SU-DHL-6 (cell line): ENCODE results near the gene ANXA4.

Experiments
- CTCF ChIP-seq: fragments of 200-600 bp; sonication (generic); IDR thresholded peaks from one replicate; pipeline ENCODE4 v1.5.1; 2017; ENCODE audit warnings: antibody characterized with exemption, mild to moderate bottlenecking, low read length, moderate library complexity; ENCODE audit not compliant: insufficient read depth, poor library complexity, severe bottlenecking
- EZH2phosphoT487 ChIP-seq: fragments of 200-600 bp; sonication (generic), shearing (Covaris generic); conservative IDR thresholded peaks from 2 replicates; pipeline ENCODE4 v1.6.1; 2018; ENCODE audit warnings: mild to moderate bottlenecking, antibody characterized with exemption, low read length, moderate library complexity, mixed read lengths

GRCh38 chr2:69731147-69731970 lies 10.6 kb upstream of the ANXA4 start:
- TF ChIP-seq CTCF: no peak
- TF ChIP-seq EZH2phosphoT487: no peak
